Right renal pelvis (tissue), 4 donors: Measurements from ENCODE around the gene PRRT4. TPM values are rescaled to one million over a fixed set of nuclear protein-coding genes. Genes with fewer than 3 reads are reported as not detected.

Experiments
- DNase-seq, 4 donors: peaks; one replicate each; pipeline ENCODE4 v3.0.0-alpha.2; 2013; ENCODE audit warnings: low read depth in 4 of 4, low spot score in 3 of 4, missing footprints in 1 of 4
- polyA plus RNA-seq, 4 donors: library from polyadenylated mRNA; unstranded; fragments of 120-200 nt; gene quantifications; one replicate each; pipeline ENCODE4 v1.2.1, GENCODE V29; 2013; ENCODE audit not compliant: insufficient read length in 4 of 4

The PRRT4 gene
- polyA plus RNA-seq, 4 donors, result 0.64 to 1.1 (median 0.94) TPM

- DNase-seq, result no peak
These were observed 57.8 kb downstream of the PRRT4 start for GRCh38 chr7:128303643-128304042.

GRCh38 chr7:128303133-128303532 lies 58.4 kb downstream of the PRRT4 start:
- no peak for DNase-seq

- no peak for DNase-seq
These were observed 59.4 kb downstream of the PRRT4 start for GRCh38 chr7:128302139-128302538.

Other genes starting within 250 kb of the PRRT4 start
- under 1 TPM; 0.12 to 0.49 (median 0.36) TPM for gene LEP, start 120.4 kb downstream of the PRRT4 start, polyA plus RNA-seq
- 10 to 100 TPM; 38.5 to 50.8 (median 42.3) TPM for gene RBM28, start 17.8 kb downstream of the PRRT4 start, polyA plus RNA-seq
- gene IMPDH1, start 48.3 kb upstream of the PRRT4 start, polyA plus RNA-seq, result 10 to 100 TPM; 25.5 to 31.5 (median 28.1) TPM
- gene HILPDA, start 94.2 kb upstream of the PRRT4 start, polyA plus RNA-seq, result 10 to 100 TPM; 13.7 to 18.1 (median 17.3) TPM
- gene METTL2B, start 115.1 kb upstream of the PRRT4 start, polyA plus RNA-seq, result 10 to 100 TPM; 24.5 to 28.4 (median 26.8) TPM